ENCODE measurements around the gene PNCK.

The PNCK gene

DNA sequence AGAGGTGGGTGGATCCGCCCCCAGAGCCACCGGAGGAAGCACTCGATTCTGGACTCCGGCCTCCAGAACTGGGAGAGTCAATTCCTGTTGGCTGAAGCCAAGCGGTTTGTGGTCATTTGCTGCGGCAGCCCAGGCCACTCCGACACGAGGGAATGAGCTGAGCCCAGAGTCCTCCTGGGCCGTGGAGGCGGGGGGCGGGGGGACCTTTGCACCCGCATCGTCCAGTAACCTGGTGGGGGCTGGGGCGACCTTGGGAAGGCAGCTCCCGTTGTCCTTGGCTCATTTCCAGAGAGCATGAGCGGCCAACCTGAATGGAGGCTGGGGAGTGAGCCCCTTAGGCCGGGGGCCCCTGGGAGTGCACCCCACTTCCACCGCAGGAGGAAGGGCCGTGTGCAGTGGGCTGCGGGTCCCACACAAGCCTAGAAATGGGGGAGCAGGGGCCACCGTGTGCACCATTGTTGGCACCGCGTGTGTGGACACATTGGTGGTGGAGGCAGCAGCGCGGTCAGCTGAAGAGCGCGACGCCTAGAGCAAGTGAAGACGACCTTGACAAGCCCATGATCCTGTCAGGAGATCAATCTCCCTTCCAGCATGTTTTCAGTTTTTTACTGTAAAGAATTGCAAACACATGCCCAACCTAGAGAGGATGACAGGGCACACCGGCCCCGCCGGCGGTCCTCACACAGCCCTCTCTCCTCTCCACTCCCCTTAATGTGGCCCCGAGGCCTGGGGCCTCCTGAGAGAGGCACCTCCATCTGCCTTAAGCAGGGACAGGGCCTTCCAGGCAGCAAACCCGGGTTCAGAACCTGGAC is 46.5 kb downstream of the PNCK start:
- DNase-seq (ENCODE audit: low spot score) = no peak

DNA sequence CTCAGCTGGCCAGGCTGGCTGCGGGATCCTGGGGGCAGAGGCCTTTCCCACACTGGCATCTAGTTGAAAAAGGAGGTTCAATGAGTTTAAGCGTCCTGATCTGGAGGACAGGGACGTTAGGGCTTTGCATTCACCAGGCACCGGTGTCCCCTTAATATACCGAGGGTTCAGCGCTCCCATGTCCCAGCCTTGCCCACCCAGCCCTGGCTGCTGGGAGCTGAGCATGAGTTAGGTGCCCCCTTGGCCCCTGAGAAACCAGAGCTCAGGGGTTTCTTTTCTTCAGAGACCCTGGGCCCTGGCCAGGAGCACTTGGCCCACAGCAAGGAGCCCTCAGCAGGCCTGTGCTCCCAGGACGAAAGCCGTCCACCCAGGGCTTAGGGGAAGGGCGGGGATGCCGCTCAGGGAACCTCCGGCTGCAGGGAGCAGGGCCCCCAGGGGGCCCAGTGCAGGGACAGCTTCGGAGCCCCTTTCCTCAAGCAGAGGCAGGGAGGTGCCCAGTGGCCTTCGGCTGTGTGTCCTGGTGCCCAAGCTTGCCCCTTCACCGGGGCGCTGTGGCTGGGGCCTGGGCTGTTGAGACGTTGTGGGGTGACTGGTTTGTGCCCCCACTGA is 47.5 kb downstream of the PNCK start:
- DNase-seq (ENCODE audit: low spot score) = no peak

DNA sequence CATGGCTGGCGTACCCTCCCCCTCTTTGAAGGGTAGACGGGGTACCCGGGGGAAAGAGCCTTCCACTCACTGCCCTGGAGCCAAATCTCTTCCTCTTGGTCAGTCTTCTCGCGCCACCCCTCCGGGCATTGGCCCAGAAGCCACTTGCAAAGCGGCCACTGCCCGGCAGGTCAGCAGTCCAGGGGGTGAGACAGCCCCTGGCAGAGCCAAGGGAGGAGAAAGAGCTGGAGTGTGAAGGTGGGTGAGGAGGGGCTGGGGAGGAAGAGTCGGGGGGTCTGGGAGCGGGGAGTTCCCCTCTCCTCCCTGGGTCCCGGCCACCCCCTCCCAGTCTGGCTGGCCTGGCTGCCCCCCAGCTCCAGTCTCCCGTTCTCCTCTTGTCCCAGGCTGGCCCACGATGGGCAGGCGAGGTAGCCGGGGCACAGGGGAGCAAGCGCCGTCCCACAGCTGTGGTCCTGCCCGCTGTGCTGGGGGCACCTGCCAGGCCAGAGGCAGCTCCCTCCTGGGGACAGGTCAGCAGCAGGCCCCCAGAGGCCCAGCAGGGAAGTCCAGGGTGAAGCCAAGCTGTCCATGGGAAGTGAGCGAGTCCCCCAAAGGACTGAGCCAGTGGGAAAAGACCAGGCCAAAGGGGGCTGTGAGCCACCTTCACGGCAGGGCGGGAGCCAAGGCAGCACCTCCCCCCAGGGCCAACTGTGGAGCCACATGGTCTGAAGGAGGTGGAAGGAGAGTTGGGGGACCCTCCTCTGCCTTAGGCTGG is 48.2 kb downstream of the PNCK start:
- DNase-seq (ENCODE audit: low spot score) = no peak

DNA sequence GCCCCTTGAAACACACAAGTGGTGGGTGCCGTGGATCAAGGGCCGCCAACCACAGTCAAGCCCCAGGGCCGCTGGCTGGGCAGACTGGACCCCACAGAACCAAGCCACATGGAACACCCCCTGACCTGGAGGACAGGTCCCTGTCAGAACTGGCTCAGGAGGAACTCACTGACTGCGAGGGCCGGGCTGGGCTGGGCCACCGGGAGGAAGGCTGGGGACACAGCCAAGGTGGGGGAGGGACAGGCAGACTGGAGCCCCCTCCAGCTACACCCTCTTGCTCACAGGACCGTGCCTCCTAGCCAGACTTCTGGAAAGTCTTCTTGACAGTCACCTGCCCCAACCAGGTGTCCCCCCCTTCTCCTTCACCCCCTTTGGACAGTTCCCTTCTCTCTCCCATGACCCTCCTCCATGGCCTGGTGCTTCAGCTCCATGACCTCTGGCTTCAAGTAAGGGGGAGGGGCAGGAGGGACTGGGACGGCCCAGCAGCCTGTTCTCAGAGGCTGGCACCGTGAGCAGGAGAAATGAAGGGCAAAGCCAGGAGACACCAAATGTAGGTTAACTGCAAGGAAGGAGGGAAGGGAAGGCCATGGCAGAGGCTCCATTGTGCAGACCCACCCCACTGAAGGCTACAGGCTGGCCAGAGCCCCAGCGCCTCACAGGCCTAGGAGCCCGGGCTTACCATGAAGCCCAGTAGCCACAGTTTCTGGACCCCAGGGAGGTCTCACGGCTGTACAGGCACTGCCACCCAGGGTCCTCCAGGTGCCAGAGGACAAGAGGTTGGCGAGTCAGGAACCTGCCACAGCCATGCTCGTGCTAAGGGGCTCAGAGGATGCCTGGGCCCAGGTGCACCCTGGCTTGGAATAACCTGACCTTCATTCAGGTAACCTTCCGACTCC is 49.2 kb downstream of the PNCK start:
- no peak for DNase-seq (ENCODE audit: low spot score)

DNA sequence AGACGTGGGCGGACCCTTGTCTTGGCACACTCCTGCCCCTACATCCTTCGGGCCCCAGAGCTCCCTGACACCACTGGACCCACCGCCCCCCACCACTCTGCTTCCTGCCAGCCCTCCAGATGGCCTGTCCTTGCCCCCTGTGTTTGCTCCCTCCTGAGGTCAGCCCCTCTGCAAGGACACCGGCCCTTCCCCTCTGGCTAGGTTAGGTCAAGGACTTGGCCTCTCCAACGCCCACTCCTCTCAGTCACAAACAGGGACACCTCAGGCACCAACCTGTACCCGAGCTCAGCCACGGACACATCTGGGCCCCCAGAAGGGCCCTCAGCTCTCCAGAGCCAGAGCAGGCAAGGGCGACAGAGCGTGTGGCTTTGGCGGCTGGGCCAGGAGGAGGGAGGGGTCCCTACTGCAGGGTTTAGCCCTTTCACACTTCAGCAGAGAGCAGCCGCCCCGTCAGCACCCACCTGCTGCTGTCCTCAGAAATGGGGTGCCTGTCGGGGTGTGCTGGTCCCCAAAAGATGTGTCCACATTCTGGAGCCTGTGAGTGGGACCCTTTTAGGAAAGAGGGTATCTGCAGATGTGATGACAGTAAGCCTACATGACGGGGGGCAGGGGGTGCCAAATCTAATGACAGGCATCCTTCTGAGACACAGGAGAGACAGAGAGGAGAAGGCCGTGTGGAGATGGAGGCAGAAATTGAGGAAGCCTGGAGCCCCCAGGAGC is 50.1 kb downstream of the PNCK start:
- no peak for DNase-seq (ENCODE audit: low spot score)

DNA sequence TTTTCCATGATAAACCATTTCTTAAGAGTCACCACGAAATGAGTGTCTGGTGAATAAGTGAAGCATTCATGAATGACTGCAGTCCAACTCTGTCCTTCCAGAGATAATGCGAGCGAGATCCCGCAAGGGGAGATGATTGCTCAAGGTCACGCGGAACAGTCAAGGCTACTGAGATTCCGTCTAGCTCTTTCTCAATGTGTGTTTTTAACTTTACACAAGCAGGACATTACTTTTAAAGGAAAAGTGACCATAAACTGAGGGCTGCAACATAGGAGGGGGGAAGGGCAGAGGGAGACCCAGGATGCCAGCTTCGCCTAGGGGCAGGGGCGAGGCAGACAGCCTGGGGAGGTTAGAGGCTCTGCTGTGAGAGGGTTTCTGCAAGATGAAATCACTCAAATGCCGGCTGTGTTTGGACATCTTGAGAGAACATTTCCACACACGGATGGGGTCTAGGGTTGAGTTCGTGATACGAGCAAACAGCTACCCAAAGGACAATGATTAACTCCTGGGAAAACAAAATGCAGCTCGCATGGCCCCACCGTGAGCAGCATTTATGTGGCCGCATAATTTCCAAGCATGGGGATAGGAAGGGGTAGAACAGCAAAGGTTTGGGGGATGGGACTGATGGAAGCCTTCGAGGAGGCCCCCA is 50.8 kb downstream of the PNCK start:
- peak; percentile 77 for DNase-seq (ENCODE audit: low spot score)

DNA sequence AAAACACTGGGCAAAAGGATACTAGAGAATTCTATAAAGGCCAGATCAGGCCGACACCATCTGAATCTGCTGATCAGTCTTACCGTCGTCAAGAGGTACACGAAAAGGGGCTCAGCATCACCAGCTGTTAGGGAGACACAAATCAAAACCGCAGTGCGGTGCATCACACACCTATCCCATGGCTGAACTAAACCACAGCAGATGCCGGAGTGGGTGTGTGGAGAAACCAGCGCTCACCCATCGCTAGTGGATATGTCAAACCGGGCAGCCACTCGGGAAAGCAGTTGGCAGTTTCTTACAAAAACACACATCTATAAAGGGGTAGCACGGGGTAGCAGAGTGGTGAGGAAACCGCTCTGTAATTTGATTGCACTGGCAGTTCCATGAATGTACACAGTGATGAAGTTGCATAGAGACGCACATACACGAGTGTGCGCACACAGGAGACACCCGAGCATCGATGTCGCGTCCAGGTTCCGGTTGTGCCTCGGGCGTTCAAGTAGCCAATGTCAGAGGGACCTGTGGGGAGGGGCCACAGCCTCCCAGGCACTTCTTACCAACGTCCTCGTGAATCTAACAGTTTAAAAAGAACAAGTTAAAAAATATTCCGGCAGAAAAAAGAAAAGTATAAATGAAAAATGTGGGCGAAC is 51.5 kb downstream of the PNCK start:
- DNase-seq (ENCODE audit: low spot score) = no peak

DNA sequence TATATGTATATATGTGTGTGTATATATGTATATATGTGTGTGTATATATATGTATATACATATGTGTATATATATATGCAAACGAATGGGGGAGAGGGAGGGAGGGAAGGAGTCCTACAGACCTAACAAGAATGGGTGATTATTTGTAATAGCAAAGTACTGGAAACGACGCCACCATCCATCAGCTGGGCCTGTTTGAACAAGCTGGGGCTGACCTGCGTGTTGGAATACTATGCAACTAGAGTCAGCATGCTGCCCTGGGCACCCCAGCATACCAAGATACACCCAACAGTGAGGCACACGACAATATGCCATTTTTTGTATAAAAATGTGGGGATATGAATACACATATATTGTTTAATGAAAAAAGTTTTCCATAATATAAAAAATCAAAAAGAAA is 53.0 kb downstream of the PNCK start:
- DNase-seq (ENCODE audit: low spot score) = no peak

Data from HuH-7 (cell line).